Umbilical cord (tissue), 2 donors: Measurements from ENCODE around the gene MTRFR. TPM values are rescaled to one million over a fixed set of nuclear protein-coding genes. Genes with fewer than 3 reads are reported as not detected.
A peak's percentile ranks its signal among the peaks of the same experiment; 100 is the strongest.
"Not testable (repeated sequence)": the region's sequence is repeated elsewhere in the genome, so short reads cannot be mapped to it uniquely, and the experiment has no call there.

Source experiments
- DNase-seq: peaks from one replicate; pipeline ENCODE4 v3.0.0-alpha.2; 2015; ENCODE audit warnings: low spot score
- total RNA-seq: library from RNA; depleted of rRNA; stranded (reverse); fragments of >200 nt; gene quantifications from one replicate; pipeline ENCODE4 v1.2.3, GENCODE V29; 2014; ENCODE audit warnings: low replicate concordance; ENCODE audit not compliant: insufficient read depth

Gene MTRFR
- 10.4 TPM for total RNA-seq

GRCh38 chr12:123232807-123233504 is at the start of gene MTRFR, which contains the start of gene MPHOSPH9:
Gene MTRFR, plus strand, starts transcription at chr12:123233436. Its CDS starts 20,239 bp downstream, at chr12:123253675.
Gene MPHOSPH9, minus strand, starts transcription at chr12:123233141. Its CDS starts 2,777 bp downstream, at chr12:123230364.
- peak; percentile 100 for DNase-seq

GRCh38 chr12:123187637-123188036 is 45.6 kb upstream of the MTRFR start:
- no peak for DNase-seq

- DNase-seq = no peak
These were observed 33.3 kb upstream of the MTRFR start for GRCh38 chr12:123199936-123200335.

GRCh38 chr12:123200414-123200813 is 32.8 kb upstream of the MTRFR start:
- no peak for DNase-seq

GRCh38 chr12:123206794-123207193 is 26.4 kb upstream of the MTRFR start:
- DNase-seq = peak; percentile 13

- DNase-seq = not testable (repeated sequence)
These were observed 25.4 kb upstream of the MTRFR start for GRCh38 chr12:123207815-123208214.

- no peak for DNase-seq
These were observed 10.0 kb upstream of the MTRFR start for GRCh38 chr12:123223241-123223668.

- no peak for DNase-seq
These were observed 7.8 kb upstream of the MTRFR start for GRCh38 chr12:123225443-123225842.

- DNase-seq = no peak
These were observed 5.5 kb upstream of the MTRFR start for GRCh38 chr12:123227581-123228258.

GRCh38 chr12:123229051-123229450 is 4.2 kb upstream of the MTRFR start:
- no peak for DNase-seq

GRCh38 chr12:123231931-123232330 is 1.3 kb upstream of the MTRFR start:
- no peak for DNase-seq

- DNase-seq = no peak
These were observed 797 bp upstream of the MTRFR start for GRCh38 chr12:123232472-123232806.

GRCh38 chr12:123233505-123234308 is 471 bp downstream of the MTRFR start:
- DNase-seq = no peak

- DNase-seq = peak; percentile 66
These were observed 4.6 kb downstream of the MTRFR start for GRCh38 chr12:123237646-123238329.

GRCh38 chr12:123238330-123238682 is 5.1 kb downstream of the MTRFR start:
- no peak for DNase-seq

GRCh38 chr12:123238961-123239360 is 5.7 kb downstream of the MTRFR start:
- DNase-seq = no peak

- no peak for DNase-seq
These were observed 9.1 kb downstream of the MTRFR start for GRCh38 chr12:123242116-123242904.

- DNase-seq = no peak
These were observed 10.5 kb downstream of the MTRFR start for GRCh38 chr12:123243671-123244262.

GRCh38 chr12:123245678-123246077 is 12.4 kb downstream of the MTRFR start:
- no peak for DNase-seq

- not testable (repeated sequence) for DNase-seq
These were observed 14.9 kb downstream of the MTRFR start for GRCh38 chr12:123248129-123248528.
